Right atrium auricular region (tissue), 2 donors: ENCODE measurements around the gene SMTNL2. TPM values are rescaled to one million over a fixed set of nuclear protein-coding genes. Genes with fewer than 3 reads are reported as not detected.

ENCODE experiments used
- DNase-seq: peaks from one replicate; pipeline ENCODE4 v3.0.0-alpha.2; 2019; ENCODE audit warnings: low spot score
- H3K27ac ChIP-seq, 2 donors: fragments of 200-600 bp; sonication (generic); 1 replicate in 1 of 2; 2 replicates in 1 of 2; pipeline ENCODE4 v1.5.1; 2016 to 2019
- H3K27me3 ChIP-seq, 2 donors: fragments of 200-600 bp; sonication (generic); one replicate each; pipeline versions ENCODE4 v1.5.1 to v1.6.0; 2017 to 2019
- H3K36me3 ChIP-seq: fragments of 200-600 bp; sonication (generic); one replicate; pipeline ENCODE4 v1.5.1; 2016
- H3K4me1 ChIP-seq, 2 donors: fragments of 200-600 bp; sonication (generic); one replicate each; pipeline versions ENCODE4 v1.5.1 to v1.6.0; 2017 to 2019
- H3K4me3 ChIP-seq, 2 donors: fragments of 200-600 bp; sonication (generic); 1 replicate in 1 of 2; 2 replicates in 1 of 2; pipeline ENCODE4 v1.5.1; 2017 to 2019; ENCODE audit warnings: mild to moderate bottlenecking in 1 of 2, moderate library complexity in 1 of 2
- H3K9me3 ChIP-seq, 2 donors: fragments of 200-600 bp; sonication (generic); one replicate each; pipeline ENCODE4 v1.5.1; 2019
- CTCF ChIP-seq, 2 donors: fragments of 200-600 bp; sonication (generic); IDR thresholded peaks; one replicate each; pipeline ENCODE4 v1.5.1; 2019; ENCODE audit warnings: antibody characterized with exemption in 2 of 2
- total RNA-seq, 2 donors: library from RNA; depleted of rRNA; stranded (reverse); fragments of >200 nt; gene quantifications; one replicate each; pipeline ENCODE4 v1.1.0, GENCODE V29; 2016

Gene SMTNL2
- total RNA-seq, 2 donors from 2014 or later: 21.1 to 41.6 TPM

GRCh38 chr17:4540687-4541327 is 43.5 kb upstream of the SMTNL2 start:
- Histone ChIP-seq H3K4me3 (no peak overlapping the region), H3K4me1 (peaks cover 0 to 53% of the 10 kb centered on the region in 2 donors), H3K36me3 (peaks cover 71% of the 10 kb centered on the region), H3K27ac (peak overlapping the region; percentile 35 to 43), H3K9me3 (no peaks in the 10 kb centered on the region), H3K27me3 (no peaks in the 10 kb centered on the region)
- TF ChIP-seq CTCF (IDR thresholded peaks at IDR 0.05): no peak
- DNase-seq: no peak

- Histone ChIP-seq H3K27ac (peak overlapping the region in 1 of 2 donors; percentile 35), H3K9me3 (no peaks in the 10 kb centered on the region), H3K4me1 (peaks cover 0 to 46% of the 10 kb centered on the region in 2 donors), H3K4me3 (no peak overlapping the region), H3K36me3 (peaks cover 74% of the 10 kb centered on the region), H3K27me3 (no peaks in the 10 kb centered on the region)
- no peak for TF ChIP-seq CTCF (IDR thresholded peaks at IDR 0.05)
- no peak for DNase-seq
These were observed 42.9 kb upstream of the SMTNL2 start for GRCh38 chr17:4541328-4542002.

- H3K27ac ChIP-seq: no peak overlapping the region
- H3K9me3 ChIP-seq: no peaks in the 10 kb centered on the region
- no peaks in the 10 kb centered on the region for H3K27me3 ChIP-seq
- TF ChIP-seq CTCF (IDR thresholded peaks at IDR 0.05): no peak
- no peak for DNase-seq
- H3K36me3 ChIP-seq: peaks cover 79% of the 10 kb centered on the region
- no peak overlapping the region for H3K4me3 ChIP-seq
- peaks cover 0 to 39% of the 10 kb centered on the region in 2 donors for H3K4me1 ChIP-seq
These were observed 42.2 kb upstream of the SMTNL2 start for GRCh38 chr17:4542003-4542725.

GRCh38 chr17:4542726-4543191 is 41.6 kb upstream of the SMTNL2 start:
- H3K4me3 ChIP-seq: no peak overlapping the region
- peaks cover 0 to 34% of the 10 kb centered on the region in 2 donors for H3K4me1 ChIP-seq
- no peak for TF ChIP-seq CTCF (IDR thresholded peaks at IDR 0.05)
- H3K27me3 ChIP-seq: no peaks in the 10 kb centered on the region
- no peak for DNase-seq
- no peak overlapping the region for H3K27ac ChIP-seq
- H3K9me3 ChIP-seq: no peaks in the 10 kb centered on the region
- peaks cover 83% of the 10 kb centered on the region for H3K36me3 ChIP-seq

GRCh38 chr17:4543557-4544026 is 40.7 kb upstream of the SMTNL2 start:
- no peak for DNase-seq
- H3K36me3 ChIP-seq: peaks cover 83% of the 10 kb centered on the region

More at GRCh38 chr17:4543557-4544026, 40.7 kb upstream of the SMTNL2 start:
- TF ChIP-seq CTCF (IDR thresholded peaks at IDR 0.05): no peak
- Histone ChIP-seq H3K4me3 (no peak overlapping the region), H3K27me3 (no peaks in the 10 kb centered on the region), H3K4me1 (peaks cover 0 to 25% of the 10 kb centered on the region in 2 donors), H3K27ac (no peak overlapping the region), H3K9me3 (no peaks in the 10 kb centered on the region)
